GM21737 (cell line): Measurements from ENCODE around the gene PLEKHN1.
"Not testable (repeated sequence)": the region's sequence is repeated elsewhere in the genome, so short reads cannot be mapped to it uniquely, and the experiment has no call there.

Experiments used
- ATAC-seq: cut with Tn5 transposase; IDR thresholded peaks from one replicate; pipeline ENCODE4 v1.9.1; 2021; ENCODE audit warnings: mild to moderate bottlenecking, moderate library complexity; ENCODE audit not compliant: unreplicated experiment

PLEKHN1 gene

GRCh38 chr1:973459-974292 lies 7.4 kb downstream of the PLEKHN1 start:
- no peak for ATAC-seq

DNA sequence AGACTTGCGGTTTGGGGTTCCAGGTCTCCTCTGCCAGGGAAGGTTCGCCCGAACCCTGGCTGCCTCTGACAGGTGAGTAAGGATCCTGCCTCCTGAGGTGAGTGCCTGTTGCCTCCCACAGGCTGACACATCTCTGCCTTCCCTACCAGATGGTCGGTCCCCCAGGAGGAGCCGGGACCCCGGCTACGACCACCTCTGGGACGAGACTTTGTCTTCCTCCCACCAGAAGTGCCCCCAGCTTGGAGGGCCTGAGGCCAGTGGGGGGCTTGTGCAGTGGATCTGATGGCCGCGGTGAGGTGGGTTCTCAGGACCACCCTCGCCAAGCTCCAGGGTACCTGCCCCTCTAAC lies 8.0 kb downstream of the PLEKHN1 start:
- ATAC-seq = no peak

DNA sequence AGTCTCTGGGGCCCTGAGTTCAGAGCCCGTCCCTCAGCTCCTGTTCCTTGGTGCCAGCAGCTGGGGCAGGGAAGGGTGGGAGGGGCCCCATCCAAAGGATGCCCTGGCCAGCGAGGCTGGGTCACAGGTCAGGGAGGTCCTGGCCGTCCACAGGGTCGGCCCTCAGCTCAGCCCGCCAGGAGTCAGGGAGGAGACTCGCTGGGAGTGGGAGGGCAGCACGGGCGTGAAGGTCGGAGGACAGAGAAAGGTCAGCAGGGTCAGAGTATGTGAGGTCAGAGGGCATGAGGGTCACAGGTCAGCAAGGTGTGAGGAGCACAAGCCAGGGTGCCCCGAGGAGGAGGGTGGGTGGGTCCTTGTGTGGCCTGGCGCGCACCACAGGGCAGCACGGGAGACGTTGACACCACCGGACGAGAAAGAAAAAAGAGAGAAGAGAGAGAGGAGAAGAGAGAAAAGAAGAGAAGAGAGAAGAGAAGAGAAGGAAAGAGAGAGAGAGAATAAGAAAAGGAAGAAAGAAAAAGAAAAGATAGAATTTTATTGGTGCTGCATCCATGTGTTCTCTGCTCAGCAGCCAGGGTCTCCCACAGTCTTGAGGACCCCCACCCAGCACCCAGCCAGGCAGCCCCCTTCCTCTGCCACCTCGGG lies 8.5 kb downstream of the PLEKHN1 start:
- no peak for ATAC-seq

DNA sequence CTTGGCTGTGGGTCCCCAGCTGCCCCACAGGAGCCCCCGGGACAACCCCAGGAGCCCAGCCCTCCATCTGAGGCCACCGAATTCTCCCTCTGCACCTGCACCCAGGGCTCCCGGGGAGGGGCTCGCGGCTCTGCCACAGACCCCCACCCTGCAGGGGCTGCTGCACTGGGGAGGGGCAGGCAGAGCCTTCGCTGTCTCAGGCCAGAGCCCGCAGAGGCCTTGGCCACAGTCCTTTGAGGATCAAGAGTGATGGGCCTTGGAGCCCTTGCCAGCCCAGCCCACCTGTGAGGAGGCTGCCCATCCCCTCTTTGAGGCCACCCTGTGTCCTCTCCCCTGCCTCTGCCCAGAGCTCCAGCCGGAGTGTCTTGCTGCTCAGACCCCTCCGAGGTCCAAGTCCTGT lies 9.1 kb downstream of the PLEKHN1 start:
- ATAC-seq = no peak

DNA sequence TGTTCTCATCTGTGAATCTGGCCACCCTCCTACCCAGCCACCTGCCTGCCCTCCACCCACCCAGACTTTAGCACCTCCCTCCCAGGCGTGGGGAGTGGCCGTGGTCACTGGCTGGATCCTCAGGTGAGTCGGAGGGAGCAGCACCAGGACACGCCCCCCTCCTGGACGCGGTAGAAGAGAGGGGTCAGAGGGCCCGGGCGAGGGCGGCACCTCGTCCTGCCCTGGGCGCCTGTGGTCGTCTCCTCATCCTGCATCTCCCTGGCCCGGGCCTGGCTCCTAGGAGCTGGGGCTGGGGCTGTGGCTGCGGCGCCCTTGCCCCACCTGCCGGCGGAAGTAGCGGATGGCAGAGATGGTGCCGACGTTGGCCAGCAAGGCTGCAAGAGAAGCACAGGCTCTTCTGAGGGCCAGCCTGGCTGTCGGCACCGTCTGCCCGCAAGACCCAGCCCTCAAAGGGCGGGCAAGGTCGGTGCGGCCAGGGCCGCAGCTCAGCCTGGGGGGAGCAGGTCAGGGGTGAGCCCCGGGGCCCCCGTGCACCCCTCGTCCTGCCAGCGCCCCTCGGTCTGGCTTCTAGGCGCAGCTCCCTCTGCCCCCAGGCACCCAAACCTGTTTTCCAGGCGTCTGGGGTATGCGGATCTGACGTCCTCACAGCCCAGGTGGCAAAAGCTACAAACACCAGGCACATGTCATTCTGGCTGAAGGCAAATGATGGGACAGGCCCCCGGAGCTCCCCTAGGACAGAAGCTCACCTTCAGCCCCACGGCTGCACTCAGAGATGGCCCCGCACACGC lies 9.8 kb downstream of the PLEKHN1 start:
- no peak for ATAC-seq

DNA sequence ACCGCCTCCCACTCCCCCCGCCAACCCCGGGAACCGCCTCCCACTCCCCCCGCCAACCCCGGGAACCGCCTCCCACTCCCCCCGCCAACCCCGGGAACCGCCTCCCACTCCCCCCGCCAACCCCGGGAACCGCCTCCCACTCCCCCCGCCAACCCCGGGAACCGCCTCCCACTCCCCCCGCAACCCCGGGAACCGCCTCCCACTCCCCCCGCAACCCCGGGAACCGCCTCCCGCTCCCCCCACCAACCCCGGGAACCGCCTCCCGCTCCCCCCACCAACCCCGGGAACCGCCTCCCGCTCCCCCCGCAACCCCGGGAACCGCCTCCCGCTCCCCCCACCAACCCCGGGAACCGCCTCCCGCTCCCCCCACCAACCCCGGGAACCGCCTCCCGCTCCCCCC lies 10.5 kb downstream of the PLEKHN1 start:
- ATAC-seq = not testable (repeated sequence)

DNA sequence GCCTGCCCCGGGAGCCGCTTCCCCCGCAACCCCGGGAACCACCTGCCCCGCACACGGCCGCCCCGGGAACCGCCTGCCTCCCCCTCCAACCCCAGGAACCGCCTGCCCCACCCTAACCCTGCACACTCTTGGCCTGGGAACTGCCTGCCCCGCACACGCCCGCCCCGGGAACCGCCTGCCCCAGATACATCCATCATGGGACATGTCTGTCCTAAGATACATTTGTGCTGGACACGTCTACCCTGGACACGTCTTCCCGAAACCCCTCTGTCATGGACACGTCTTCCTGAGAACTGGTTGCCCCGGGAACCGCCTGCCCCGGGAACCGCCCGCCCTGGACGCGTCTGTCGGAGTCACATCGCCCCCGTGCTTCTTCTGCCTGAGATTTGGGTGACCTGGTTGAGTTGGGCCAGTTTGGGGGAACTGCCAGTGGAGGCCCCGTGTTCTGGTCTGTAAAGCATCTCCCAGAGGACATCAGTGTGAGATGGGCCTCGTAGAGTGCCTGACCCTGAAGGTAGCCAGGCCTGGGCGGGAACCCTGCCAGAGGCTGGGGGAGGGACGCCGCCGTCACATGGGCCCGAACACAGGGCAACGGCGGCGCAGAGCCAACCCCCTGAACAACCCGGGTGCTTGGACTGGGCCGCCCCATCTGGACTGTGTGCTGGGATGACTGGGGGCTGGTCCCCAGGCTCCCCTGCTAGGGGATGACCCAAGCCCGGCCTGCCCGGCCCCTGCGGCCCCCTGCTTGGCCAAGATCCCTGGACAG lies 12.0 kb downstream of the PLEKHN1 start:
- ATAC-seq = no peak

DNA sequence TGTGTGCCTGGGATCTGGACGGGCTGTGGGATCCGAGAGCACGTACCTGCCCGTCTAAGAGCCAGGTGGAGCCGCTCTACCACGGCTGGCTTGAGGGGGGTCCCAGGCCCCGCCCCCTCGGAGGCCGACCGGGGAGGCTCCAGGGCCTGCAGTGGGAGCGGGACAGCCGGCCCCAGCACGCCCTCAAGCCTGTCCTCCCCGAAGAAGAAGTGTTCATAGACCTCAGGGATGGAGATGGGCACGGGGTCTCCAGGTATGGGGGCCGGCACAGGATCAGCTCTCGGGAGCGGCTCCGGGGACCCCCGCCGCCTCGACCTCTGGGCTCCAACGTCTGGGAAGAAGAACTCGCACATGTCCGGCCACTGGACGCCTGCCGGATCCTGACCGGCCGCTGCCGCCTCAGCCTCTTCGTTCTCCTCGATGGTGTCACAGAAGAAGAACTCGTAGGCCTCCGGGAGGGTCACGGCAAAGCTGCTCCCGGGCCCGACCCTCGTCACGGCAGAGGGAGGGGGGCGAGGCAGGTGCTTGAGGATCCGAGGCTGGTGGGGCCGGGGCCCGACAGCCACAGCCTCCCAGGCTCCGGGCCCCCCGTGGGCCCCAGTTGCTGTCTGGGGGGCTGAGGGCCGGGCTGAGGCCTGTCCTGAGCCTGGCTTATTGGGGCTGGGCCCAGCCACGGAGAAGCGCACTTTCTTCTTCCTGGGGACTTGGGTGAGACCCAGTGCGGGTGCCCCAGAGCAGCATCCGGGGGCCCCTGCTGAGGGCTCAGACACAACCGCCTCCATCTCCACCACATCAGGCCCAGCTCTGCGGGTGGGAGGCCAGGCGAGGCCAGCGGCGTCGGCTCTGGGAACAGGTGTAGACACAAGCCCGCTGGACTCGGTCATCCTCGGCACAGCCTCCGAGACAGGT lies 12.8 kb downstream of the PLEKHN1 start:
- ATAC-seq = no peak

GRCh38 chr1:979744-980072 lies 13.4 kb downstream of the PLEKHN1 start:
- no peak for ATAC-seq

GRCh38 chr1:980137-980571 lies 13.9 kb downstream of the PLEKHN1 start:
- no peak for ATAC-seq

DNA sequence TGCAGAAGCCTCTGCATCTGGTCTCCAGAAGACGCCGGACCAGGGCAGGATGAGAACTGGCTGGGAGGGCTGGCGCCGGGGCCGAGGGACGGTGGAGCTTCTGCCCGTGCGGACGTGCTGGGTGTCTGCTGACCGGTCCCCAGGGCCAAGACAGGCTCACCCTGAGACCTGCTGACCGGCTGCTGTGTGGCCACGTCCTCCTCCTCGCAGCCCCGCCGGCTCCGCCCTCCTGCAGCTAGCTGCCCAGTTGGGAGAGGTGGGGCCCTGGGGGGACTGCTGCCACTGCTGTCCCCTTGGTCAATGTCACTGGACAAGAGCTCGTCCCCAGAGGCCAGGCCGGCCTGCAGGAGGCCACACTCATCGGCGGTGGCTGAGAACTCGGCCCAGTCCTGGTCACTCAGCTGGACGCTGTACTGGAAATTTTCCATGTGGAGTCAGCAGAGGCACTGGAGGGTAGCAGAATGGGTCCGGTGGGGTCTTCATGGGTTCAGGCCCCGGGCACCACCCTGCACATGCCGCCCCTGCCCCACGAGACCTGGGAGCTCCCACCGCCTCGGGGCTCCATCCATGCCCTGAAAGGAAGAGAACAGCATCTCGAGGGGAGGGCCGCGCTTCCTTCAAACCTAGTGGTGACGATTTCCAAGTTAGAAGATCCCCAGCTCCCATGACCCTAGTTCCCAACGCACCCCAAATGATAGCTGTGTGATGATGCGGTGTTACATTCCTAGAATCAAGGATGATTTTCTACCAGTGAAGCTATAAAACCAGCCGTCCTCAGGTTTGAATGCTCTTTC lies 14.5 kb downstream of the PLEKHN1 start:
- no peak for ATAC-seq

- no peak for ATAC-seq
These were observed 15.2 kb downstream of the PLEKHN1 start for GRCh38 chr1:981491-981954.

GRCh38 chr1:981955-982558 lies 15.8 kb downstream of the PLEKHN1 start, which contains the start of gene PERM1:
PERM1 (minus strand) TSS chr1:982093; CDS start chr1:981029, 1,064 bp downstream.
- no peak for ATAC-seq

- ATAC-seq = no peak
These were observed 16.6 kb downstream of the PLEKHN1 start for GRCh38 chr1:982765-983436.

GRCh38 chr1:983798-984475 lies 17.7 kb downstream of the PLEKHN1 start:
- no peak for ATAC-seq

GRCh38 chr1:984476-984814 lies 18.2 kb downstream of the PLEKHN1 start:
- no peak for ATAC-seq

DNA sequence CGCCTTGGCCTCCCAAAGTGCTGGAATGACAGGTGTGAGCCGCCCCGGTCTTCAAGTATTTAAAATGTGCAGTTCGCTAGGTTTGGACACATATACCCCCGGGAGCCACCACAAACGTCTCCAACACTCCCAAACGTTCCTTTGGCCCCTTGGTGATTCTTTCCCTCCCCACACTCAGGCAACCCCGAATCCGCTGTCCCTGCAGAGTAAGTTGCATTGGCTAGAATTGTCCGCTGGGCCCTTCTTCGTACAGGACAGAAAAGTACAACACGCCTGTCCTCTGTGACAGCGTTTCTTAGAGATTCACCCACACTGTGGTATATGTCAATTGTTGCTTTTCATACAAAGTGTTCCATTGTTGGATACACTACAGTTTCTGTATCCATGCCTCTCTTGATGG lies 18.8 kb downstream of the PLEKHN1 start:
- ATAC-seq = no peak

DNA sequence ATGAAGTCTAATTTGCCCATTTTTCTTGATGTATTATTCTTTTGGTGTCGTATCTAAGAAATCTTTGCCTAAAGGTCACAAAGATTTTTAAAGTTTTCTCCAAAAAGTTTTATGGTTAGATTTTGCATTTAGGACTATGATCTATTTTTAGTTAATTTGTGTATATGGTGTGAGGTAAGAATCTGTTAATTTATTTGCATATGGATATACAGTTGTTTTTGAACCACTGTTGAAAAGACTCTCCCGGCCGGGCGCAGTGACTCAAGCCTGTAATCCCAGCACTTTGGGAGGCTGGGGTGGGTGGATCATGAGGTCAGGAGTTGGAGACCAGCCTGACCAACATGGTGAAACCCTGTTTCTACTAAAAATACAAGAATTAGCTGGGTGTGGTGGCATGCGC lies 21.8 kb downstream of the PLEKHN1 start:
- not testable (repeated sequence) for ATAC-seq
